Measurements from ENCODE around the gene KCNQ1OT1.

Gene KCNQ1OT1

DNA sequence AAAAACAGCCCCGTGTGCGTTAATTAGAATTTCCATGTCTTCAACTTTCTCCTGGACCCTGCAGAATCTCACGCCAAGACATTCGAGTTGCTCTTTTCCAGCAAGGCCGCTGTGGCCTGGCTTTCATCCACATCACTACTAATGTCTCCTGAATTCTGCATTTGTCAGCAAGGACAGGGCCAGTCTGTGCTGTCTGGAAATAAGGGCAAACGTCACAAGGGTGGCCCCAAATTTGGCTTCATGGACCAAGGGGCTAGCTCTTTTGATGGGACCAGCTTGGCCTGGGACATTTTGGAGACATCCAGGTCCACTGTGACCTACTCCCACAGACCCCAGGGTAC lies 33.4 kb downstream of the KCNQ1OT1 start:
- DNase-seq, result no peak

DNA sequence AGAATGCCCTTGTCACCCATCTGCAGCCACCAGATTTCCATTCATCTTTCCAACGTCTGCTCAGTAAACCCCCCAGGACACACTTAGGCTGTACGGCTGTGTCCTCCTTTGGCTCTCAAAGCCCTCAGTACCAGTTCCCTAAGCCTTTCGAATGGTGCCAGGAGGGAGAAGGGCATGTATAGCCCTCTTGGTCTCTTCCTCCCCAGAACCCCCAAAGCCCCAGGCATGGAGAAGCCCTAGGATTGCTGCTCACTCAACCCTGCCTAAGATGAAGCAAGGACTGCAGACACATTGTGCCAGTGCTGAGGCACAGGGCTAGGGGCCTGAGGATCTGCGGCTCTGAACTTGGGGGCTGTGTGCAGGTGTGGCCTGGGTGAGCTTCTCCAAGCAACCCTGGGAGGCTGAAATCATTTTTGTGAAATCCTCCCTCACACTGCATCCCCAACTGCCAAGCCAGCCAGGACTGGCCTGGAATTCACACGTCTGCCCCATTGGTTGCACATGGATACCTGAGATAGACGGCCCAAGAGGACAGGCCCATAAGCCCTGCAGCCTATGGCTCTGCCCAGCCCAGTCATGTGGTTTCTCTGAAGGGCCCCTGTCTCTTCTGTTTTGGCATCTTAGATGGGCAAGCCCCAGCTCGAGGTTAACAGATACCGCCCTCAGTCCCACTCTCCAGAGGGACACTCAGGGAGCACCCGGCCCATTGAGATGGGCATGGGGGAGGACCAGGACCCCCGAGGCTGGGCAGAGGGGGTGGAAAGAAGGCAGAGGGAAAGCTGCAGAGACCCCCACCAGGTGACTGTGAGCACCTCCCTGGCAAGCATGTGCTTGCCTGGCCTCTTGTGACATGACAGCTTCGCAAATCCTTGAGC lies 34.0 kb downstream of the KCNQ1OT1 start:
- no peak for DNase-seq

DNA sequence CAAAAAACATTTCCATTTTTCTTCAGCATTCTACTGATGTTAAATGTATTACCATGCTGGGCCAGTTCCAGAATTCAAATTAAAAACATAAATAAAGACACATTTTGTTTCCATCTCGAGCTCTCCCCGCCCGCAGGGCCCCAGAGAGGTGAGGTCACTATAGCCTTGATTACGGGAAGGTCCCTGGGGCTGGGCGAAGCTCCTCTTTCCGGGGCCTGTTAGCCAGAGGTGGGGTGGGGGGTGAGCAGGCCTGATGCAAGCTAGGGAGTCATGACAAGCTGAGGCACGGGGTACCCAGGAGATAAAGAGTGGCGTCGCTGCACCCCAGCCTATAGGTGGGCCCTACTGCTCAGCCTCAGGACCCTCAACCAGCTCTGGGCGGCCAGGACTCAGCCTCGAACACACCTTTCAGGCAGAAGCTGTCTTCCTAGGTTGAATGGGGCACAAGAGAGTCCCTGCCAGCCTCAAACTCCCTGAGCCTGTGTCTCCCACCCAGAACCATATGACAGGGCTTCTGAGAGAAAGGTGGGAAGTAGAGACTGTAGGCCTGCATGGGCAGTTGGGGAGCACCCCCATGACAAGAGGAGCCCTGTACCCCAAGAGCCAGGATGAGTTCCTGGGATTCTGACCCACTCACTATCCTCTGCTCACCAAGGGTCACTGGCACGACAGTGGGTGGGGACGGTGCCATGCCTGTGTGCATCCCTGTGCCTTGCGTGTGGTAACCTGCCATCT lies 34.8 kb downstream of the KCNQ1OT1 start:
- DNase-seq, result no peak

DNA sequence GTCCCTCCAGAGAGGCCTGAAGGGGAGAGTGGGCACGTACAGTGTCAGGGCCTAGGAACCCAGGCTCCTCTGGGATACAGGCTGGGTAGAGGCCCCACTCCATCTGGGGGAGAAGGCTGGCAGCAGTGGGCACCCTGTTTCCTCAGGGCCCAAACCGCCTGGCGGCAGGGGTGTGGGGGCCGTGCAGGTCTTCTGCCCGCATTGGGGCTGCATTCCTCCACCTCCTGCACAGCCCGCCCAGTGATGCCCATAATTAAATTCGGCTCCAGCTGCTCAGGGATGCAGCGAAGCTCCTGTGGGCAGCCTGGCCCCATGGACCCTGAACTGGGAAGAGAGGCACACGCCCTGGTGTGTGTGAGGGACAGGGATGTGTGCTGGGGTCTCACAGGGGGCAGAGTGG lies 35.4 kb downstream of the KCNQ1OT1 start:
- DNase-seq, result no peak

DNA sequence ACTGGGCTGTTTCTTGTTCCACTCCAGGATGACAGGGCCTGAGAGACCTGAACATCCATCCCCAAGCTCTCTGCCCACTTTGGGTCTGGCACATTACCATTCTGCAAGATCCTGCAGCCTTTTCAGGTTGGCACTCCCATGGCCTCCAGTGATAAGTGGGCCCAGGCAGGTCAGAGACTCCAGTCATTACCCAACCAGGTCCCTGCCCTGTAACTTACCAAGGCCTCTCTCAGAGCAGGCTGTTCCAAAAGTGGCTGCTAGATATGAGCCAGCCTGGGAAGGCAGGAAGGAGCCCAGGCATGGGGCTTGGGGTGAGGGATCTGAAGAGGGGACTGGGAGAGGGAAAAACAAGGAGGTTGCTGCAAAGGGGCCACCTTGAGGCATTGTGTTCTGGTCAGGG lies 35.9 kb downstream of the KCNQ1OT1 start:
- no peak for DNase-seq

DNA sequence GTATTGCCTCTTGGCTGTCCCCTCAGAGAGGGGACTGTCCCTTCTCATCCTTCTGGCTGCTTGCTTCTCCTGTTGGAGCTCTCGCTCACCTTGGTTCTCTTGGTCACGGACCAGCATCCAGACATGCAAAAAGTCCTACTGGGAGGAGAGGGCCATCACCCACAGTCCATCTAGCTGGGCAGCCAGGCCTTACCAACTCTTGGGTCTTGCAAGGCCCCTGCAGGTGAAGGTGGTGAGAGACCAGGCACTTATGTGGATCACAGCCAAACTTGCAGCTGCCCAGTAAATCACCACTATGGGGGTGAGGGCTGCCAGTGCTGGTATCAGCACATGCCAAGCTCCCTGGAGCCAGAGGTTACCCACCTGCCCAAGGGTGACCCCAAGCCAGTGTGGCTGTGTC lies 36.3 kb downstream of the KCNQ1OT1 start:
- no peak for DNase-seq

DNA sequence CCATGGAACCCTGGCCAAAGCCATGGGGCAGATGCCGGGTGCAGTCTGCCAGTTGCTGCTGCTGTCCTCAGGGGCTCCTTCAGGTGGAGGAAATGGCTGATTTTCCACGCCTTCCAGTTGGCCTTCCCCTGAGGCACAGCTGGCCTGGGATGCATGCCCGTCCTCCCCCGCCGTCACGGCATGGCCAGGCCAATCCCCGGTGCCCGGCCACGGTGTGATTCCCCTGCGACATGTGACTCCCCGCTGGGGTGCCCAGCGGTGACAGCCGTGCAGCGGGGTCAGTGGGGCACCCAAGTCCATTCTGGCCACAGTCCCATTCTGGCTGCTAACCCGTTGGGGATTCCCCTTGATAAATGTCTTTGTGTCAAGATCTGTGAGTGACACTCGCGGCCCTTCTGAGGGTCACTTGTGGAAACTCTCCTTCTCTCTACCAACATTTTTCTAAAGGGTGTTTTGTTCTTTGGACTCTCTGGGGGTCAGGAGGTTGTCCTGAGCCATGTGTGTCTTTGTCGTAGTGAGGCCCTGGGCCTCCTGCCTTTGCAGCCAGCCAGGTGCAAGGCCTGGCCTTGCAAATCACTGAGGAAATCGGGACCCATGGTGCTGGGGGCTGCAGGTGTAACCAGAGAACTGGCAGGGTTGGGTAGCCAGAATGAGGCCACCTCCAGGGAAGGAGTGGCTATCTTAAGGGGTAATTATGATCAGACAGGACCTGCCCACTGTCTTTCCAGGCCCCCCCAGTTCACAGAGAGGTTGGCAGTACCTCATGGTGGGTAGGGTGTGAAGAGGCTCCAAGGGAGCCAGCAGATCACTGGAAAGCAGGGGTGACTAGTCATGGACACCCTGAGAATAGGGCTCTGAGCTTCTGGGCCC lies 37.1 kb downstream of the KCNQ1OT1 start:
- DNase-seq, result no peak

DNA sequence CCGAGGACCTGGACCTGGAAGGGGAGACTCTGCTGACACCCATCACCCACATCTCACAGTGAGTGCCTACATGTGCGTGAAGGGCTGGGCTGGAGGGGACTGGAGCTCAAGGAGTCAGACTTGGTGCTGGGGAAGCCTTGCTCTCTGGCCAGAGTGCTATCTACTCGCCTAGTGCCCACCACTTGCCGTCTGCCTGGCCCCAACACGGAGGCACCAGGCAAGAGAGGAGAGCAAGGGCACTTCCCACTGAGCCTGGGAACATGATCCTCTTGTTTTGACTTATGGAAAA lies 37.8 kb downstream of the KCNQ1OT1 start:
- DNase-seq, result no peak

DNA sequence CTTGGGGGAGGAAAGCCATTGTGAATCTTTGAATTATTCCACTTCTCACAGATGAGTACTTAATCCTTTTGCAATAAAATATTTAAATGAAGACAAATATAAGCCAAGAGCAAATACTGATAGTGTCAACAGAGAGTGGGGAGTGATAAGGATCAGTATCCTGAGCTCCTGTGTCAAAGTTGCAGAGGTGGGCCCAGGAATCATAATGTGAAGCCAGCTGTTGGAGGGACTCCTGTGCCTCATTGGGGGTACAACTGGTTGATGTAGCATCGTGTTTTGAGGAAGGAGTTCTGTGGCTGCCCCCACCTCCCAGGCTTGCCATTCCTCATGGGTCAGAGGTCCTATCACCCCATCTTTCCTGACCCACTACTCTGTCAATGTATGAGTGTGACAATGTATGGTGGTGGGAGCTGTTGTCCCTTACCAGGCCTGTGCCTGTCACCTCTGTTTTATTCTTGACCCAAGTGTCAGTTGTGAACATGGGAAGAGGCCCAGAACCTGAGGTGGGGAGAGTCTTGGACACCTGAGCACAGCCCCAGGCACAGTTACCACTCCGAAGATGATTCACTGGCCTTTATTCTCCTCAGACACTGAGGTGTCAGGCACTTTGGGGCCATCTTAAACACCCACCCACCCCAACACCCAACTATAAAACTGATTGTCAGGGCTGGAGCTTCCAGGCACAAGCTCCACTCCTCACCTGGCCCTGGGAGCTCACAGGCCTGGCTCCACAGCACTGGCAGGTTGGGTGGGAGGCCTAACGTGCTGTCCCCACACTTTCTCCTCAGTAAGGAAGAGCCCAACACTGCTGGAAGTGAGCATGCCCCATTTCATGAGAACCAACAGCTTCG lies 38.4 kb downstream of the KCNQ1OT1 start:
- DNase-seq, result no peak

DNA sequence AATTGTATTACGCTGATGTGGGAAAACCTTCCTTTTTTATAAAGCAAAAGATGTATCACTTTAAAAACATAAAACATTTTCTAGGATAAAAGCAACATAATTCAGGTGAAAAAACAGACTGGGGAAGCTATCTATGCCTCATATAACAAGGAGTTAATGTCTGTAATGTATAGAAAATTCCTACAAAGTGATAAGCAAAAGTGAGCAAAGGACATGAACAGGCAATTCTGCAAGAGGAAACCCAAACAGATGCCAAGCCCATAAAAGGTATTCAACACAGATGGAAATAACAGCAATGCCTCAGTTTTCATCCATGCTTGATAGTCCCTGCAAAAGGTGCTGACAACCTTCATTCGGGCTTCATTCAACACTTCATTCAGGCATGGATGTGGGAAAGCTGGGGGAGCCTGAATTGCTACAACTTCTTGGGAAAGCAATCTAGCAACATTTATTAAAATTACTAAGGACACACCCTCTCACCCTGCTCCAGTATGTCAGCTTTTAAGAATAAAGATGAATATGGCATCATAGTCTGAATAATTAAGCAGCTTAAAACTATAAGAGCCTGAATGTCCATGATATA lies 39.3 kb downstream of the KCNQ1OT1 start:
- no peak for DNase-seq

DNA sequence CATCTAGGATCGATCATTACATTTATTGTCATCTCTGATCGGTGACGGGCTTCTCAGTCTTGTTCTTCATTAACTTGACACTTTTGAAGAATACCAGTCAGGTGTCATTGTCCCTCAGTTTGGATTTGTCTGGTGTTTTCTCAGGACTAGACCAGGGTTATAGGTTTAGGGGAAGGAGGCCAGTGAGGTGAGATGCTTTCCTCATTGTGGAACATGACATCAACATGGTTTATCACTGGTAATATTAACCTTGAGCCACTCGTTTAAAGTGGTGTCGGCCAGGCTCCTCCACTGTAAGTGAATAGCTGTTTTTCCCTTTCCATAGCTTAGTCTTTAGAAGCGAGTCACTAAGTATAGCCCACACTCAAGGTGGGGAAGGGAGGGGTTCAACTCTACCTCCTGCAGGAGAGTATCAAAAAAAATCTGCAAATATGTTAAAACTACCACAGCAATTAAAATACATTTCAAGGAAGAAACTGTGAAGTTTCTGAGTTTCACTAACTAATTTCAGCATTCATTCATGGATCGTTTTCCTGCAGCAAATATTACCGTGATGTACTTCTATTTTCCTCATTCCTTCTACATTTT lies 42.0 kb downstream of the KCNQ1OT1 start:
- DNase-seq, result no peak

DNA sequence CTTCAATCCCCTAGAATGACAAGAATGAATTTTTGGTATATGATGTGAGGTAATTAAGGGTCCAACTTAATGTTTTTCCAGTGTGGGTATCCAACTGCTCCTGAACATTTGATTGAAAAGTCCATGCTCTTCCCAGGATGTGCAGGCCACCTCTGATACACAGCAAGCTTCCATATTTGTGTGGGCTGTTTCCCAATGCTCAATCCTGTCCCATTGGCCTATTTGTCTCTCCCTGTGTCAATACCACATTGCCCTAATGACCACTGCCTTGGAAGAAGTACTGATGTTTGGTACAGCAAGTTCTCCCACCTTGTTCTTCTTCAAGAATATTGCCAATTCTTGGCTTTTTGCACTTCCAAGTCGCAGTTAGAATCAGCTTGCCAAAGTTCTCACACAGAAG lies 42.9 kb downstream of the KCNQ1OT1 start:
- no peak for DNase-seq

DNA sequence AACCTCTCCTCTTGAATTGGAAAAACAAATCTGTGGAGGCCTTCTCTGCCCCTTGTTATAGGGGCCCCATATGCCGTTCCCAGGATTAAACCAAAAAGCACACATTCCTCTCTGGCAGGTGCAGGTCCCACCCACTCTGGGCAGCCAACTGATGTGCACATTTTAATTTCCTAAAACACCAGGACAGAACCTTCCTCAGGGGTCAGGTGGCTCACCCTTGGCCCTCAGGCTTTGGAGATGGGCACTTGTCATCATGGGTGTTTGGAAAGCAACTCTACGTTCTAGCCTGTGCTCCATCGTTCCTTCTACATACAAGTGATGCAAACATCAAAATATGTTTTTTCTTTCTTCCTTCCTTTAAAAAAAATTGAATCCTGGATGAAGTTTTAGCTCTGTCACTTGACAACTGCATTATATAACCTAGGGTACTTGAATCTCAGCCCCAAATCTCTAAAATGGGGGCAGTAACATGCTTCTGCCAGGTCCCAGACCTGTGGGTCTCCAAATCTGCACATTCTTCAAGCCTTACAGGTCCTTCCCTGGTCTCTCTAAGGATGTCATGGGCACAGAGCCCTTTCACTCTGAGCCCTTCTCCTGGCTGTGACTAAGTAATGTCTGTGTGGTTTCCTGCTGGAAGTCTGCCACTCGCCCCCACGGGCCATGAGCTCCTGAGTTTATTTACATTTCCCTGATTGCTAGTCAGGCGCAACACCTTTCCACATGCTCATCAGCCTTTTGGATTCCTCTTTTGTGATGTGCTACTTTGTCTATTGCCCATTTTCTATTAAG lies 43.8 kb downstream of the KCNQ1OT1 start:
- DNase-seq, result no peak

DNA sequence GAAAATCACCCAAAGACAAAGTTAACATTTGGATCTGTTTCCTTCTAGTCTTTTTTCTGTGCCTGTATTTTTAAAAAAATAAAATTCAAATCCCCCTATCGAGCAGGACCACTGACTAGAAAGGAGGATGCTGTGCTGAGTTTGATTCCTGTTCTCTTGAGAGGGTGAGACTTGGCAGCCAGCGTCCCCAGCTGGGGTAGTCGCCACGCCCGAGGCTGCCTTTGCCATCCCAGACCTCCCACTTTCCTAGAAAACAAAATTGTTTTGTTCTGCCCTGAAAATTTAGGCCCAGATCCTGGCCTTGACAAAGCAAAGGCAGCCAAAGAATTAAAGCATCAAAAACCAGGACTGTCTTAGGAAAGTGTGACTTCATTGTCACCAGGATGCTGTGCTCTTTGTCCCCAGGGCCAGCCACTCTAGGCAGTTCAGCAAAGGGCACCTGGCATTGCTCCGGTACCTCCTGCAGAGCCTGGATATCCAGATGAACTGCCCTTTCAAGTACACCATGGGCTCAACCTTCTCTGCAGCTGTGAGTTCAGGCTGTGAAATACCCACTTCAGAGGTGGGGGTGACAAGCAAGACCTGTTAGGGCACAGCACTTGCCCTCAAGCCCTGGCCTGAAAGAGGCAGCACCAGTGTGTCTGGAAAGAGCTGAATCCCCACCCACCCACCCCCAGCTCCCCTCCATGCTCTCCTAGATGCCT lies 44.6 kb downstream of the KCNQ1OT1 start:
- no peak for DNase-seq

DNA sequence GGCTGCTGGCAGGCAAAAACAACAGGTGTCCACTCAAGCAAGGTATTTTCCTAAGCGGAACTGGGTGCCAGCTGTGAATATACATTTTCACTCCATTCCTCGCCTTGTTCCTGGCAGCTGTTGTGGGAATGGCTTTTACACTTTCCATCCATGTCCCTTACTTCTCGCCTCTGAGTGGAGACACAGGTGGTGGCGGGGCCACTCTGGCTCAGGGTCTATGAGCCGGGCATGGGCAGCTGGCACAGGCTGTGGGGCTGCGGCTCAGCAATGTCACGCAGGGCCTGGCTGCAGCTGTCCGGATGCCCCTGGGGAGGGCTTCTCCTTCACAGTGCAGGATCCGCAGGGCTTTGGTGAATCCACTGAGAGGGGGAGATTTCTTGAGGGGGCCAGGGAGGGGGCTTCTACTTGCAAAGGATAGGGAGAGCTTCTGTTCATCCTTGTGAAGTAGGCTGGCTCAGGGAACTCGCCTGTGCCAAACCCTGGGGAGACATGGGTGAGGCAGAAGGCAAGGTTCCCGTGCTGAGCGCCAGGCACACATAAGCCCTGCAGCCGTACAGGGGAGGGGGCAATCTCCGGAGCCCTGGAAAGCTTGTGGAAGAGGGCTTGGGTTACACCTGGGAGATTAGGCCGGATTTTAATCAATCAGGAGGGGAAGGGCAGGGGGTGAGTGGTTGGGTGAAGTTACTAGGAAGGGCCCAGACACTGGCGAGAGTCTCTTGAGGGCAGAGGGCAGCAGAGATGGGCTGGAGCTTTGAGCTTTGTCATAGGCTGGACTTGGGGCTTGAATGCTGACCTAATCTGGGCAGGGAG lies 45.7 kb downstream of the KCNQ1OT1 start:
- DNase-seq, result no peak

DNA sequence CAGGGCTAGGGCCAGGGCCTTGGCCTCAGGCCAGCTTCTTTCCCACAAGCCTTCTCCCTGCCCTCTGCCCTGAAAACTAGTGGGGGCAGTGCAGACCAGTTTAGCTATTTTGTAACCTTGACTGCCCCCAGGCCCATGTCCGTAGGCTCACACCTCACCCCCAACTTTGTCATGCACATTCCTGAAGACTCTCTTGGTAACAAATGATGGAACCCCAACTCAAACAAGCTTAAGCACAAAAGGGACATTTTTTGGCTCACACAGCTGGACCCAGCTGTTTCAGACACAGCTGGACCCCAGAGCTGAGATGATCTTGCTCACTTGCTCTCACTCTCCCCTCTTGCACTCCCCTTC lies 46.6 kb downstream of the KCNQ1OT1 start:
- DNase-seq, result no peak

DNA sequence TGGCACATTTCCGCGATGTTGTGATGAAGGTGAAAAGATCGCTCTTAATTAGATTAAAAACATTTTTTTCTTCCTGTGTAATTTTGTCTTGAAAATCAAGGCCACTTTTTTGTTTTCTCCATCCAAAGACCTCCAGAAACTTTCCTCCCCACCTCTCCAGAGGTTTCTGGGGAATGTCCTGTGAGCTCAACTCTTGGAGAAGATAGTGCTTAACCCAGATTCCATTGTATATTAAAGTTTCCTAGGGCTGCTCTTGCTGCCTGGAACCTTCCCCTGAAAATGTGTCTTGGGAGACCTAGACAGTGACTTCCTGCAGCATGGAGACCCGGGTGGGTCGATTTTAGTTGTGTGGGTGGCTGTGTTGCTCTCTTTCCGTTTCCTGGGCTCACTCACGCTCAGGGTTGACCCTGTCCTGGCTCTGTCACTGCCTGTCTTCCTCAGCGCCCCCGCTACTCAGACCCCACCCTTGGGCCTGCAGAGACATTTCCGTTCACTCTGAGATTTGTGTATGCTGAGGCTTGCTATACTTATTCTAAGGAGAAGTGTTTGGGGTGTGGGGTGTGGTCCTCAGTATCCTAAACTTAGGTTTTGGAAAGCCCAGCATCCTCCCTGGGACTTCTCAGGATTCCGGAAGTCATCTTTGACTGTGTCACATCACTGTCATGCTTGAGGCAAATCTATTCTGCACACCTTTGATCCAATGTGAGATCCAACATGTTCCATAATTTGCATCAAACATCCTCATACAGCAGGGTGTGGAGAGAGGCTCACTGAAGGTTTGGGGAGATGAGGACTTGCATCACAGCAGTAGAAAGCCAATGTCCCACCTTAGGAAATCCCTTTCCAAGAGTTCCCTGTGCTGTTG lies 47.2 kb downstream of the KCNQ1OT1 start:
- no peak for DNase-seq

DNA sequence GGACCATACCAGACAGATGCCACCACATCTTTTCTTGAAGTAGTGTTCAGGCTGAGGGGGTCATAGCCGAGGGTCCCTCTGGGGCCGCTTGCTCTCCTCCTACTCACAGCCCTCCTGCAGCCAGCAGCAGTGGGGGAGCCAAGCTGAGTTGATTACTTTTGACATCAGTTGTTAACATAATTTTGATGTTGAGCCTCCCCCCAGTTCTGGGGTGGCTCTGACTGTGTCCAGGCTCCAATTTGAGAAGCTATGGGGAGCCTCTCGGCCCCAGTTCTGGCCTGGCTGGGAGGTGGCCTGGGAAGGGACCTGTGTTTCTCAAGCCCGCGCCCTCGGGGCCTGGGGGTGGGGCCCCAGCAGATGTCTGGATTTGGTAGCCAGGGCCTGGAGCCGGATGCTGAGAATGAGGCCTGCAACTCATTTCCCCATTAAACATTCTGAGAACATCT lies 47.9 kb downstream of the KCNQ1OT1 start:
- DNase-seq, result no peak
